BLaER1 (cell line): ENCODE data around the gene ALCAM.
A peak's percentile ranks its signal among the peaks of the same experiment; 100 is the strongest.

ENCODE experiments used
- H3K27ac ChIP-seq: shearing (Covaris generic); formaldehyde crosslinking; 2 replicates; pipeline ENCODE4 v1.8.1; 2022
- H3K27me3 ChIP-seq: shearing (Covaris generic); formaldehyde crosslinking; 2 replicates; pipeline ENCODE4 v1.8.1; 2022
- H3K36me3 ChIP-seq: shearing (Covaris generic); formaldehyde crosslinking; 2 replicates; pipeline ENCODE4 v1.8.1; 2022
- H3K4me1 ChIP-seq: shearing (Covaris generic); formaldehyde crosslinking; 2 replicates; pipeline ENCODE4 v1.8.1; 2022
- H3K4me2 ChIP-seq: shearing (Covaris generic); formaldehyde crosslinking; 2 replicates; pipeline ENCODE4 v1.8.1; 2022
- H3K4me3 ChIP-seq: shearing (Covaris generic); formaldehyde crosslinking; 2 replicates; pipeline ENCODE4 v1.8.1; 2022
- H3K9ac ChIP-seq: shearing (Covaris generic); formaldehyde crosslinking; 2 replicates; pipeline ENCODE4 v1.8.1; 2022
- H3K9me3 ChIP-seq: shearing (Covaris generic); formaldehyde crosslinking; 2 replicates; pipeline ENCODE4 v1.8.1; 2022
- H4K20me1 ChIP-seq: shearing (Covaris generic); formaldehyde crosslinking; 2 replicates; pipeline ENCODE4 v1.8.1; 2022
- Cebpa-rat ChIP-seq: shearing (Covaris generic); IDR thresholded peaks from 2 replicates; pipeline ENCODE4 v1.8.1; 2022

The ALCAM gene

GRCh38 chr3:105356396-105356795 is 10.3 kb upstream of the ALCAM start:
- H3K9ac ChIP-seq = no peak overlapping the region
- no peak for TF ChIP-seq Cebpa-rat
- no peak overlapping the region for H3K4me3 ChIP-seq
- no peak overlapping the region for H3K4me2 ChIP-seq
- H3K4me1 ChIP-seq = no peaks in the 10 kb centered on the region
- H3K36me3 ChIP-seq = no peaks in the 10 kb centered on the region
- peaks cover 10% of the 10 kb centered on the region for H3K9me3 ChIP-seq
- no peaks in the 10 kb centered on the region for H3K27me3 ChIP-seq
- no peak overlapping the region for H3K27ac ChIP-seq
- no peaks in the 10 kb centered on the region for H4K20me1 ChIP-seq

GRCh38 chr3:105356988-105357387 is 9.7 kb upstream of the ALCAM start:
- no peaks in the 10 kb centered on the region for H3K4me1 ChIP-seq

GRCh38 chr3:105359098-105359762 is 7.5 kb upstream of the ALCAM start:
- Histone ChIP-seq H3K36me3 (no peaks in the 10 kb centered on the region), H3K4me3 (no peak overlapping the region), H3K27me3 (no peaks in the 10 kb centered on the region), H3K9me3 (peaks cover 1% of the 10 kb centered on the region; the same call in 1 of the 2 replicates), H3K4me1 (no peaks in the 10 kb centered on the region), H3K9ac (no peak overlapping the region), H3K27ac (no peak overlapping the region), H4K20me1 (no peaks in the 10 kb centered on the region), H3K4me2 (no peak overlapping the region)
- TF ChIP-seq Cebpa-rat = no peak

More at GRCh38 chr3:105356988-105357387, 9.7 kb upstream of the ALCAM start:
- Histone ChIP-seq H3K9me3 (peaks cover 10% of the 10 kb centered on the region), H4K20me1 (no peaks in the 10 kb centered on the region), H3K27me3 (no peaks in the 10 kb centered on the region), H3K9ac (no peak overlapping the region), H3K4me2 (no peak overlapping the region), H3K36me3 (no peaks in the 10 kb centered on the region), H3K4me3 (no peak overlapping the region), H3K27ac (no peak overlapping the region)
- no peak for TF ChIP-seq Cebpa-rat

GRCh38 chr3:105360003-105360402 is 6.7 kb upstream of the ALCAM start:
- H3K9me3 ChIP-seq = no peaks in the 10 kb centered on the region
- H3K27ac ChIP-seq = no peak overlapping the region
- H4K20me1 ChIP-seq = no peaks in the 10 kb centered on the region
- H3K4me1 ChIP-seq = no peaks in the 10 kb centered on the region
- peaks cover 3% of the 10 kb centered on the region; the same call in 1 of the 2 replicates for H3K27me3 ChIP-seq
- no peak overlapping the region for H3K9ac ChIP-seq
- H3K4me3 ChIP-seq = no peak overlapping the region
- no peak overlapping the region for H3K4me2 ChIP-seq
- TF ChIP-seq Cebpa-rat = no peak
- H3K36me3 ChIP-seq = no peaks in the 10 kb centered on the region

GRCh38 chr3:105362021-105362665 is 4.6 kb upstream of the ALCAM start:
- H3K4me2 ChIP-seq = no peak overlapping the region
- H3K4me1 ChIP-seq = peaks cover 10% of the 10 kb centered on the region
- H3K36me3 ChIP-seq = no peaks in the 10 kb centered on the region
- H3K4me3 ChIP-seq = no peak overlapping the region
- H3K27me3 ChIP-seq = peaks cover 17% of the 10 kb centered on the region
- no peaks in the 10 kb centered on the region for H4K20me1 ChIP-seq
- TF ChIP-seq Cebpa-rat = no peak
- H3K27ac ChIP-seq = no peak overlapping the region
- no peak overlapping the region for H3K9ac ChIP-seq
- no peaks in the 10 kb centered on the region for H3K9me3 ChIP-seq

GRCh38 chr3:105364128-105364527 is 2.6 kb upstream of the ALCAM start:
- H3K4me1 ChIP-seq = peaks cover 24% of the 10 kb centered on the region
- no peak overlapping the region for H3K4me3 ChIP-seq
- no peaks in the 10 kb centered on the region for H3K36me3 ChIP-seq
- H3K9me3 ChIP-seq = no peaks in the 10 kb centered on the region
- no peaks in the 10 kb centered on the region for H4K20me1 ChIP-seq
- TF ChIP-seq Cebpa-rat = no peak
- H3K9ac ChIP-seq = no peak overlapping the region
- H3K4me2 ChIP-seq = no peak overlapping the region
- H3K27ac ChIP-seq = no peak overlapping the region
- H3K27me3 ChIP-seq = peaks cover 21% of the 10 kb centered on the region

GRCh38 chr3:105365081-105365390 is 1.7 kb upstream of the ALCAM start:
- Histone ChIP-seq H3K9ac (no peak overlapping the region), H3K4me2 (no peak overlapping the region)

GRCh38 chr3:105365391-105366325 is 1.1 kb upstream of the ALCAM start:
- no peaks in the 10 kb centered on the region for H3K36me3 ChIP-seq
- H3K27me3 ChIP-seq = peaks cover 21% of the 10 kb centered on the region
- H3K4me2 ChIP-seq = peak overlapping the region; percentile 100
- no peak overlapping the region for H3K27ac ChIP-seq
- no peaks in the 10 kb centered on the region for H4K20me1 ChIP-seq
- no peaks in the 10 kb centered on the region for H3K9me3 ChIP-seq
- H3K9ac ChIP-seq = peak overlapping the region; percentile 75; the same call in 1 of the 2 replicates
- peak overlapping the region; percentile 77 for H3K4me3 ChIP-seq
- H3K4me1 ChIP-seq = peaks cover 31% of the 10 kb centered on the region
- no peak for TF ChIP-seq Cebpa-rat

More at GRCh38 chr3:105365081-105365390, 1.7 kb upstream of the ALCAM start:
- peaks cover 21% of the 10 kb centered on the region for H3K27me3 ChIP-seq
- no peak overlapping the region for H3K4me3 ChIP-seq
- H3K27ac ChIP-seq = no peak overlapping the region
- TF ChIP-seq Cebpa-rat = no peak
- no peaks in the 10 kb centered on the region for H3K36me3 ChIP-seq
- peaks cover 27% of the 10 kb centered on the region for H3K4me1 ChIP-seq
- H3K9me3 ChIP-seq = no peaks in the 10 kb centered on the region
- no peaks in the 10 kb centered on the region for H4K20me1 ChIP-seq

- TF ChIP-seq Cebpa-rat = no peak
- Histone ChIP-seq H3K36me3 (no peaks in the 10 kb centered on the region), H3K9ac (peak overlapping the region; percentile 75), H3K27me3 (peaks cover 21% of the 10 kb centered on the region), H3K27ac (no peak overlapping the region), H3K4me3 (peak overlapping the region; percentile 77), H3K9me3 (no peaks in the 10 kb centered on the region), H4K20me1 (no peaks in the 10 kb centered on the region), H3K4me1 (peaks cover 31% of the 10 kb centered on the region), H3K4me2 (peak overlapping the region; percentile 100)
Observed at GRCh38 chr3:105367063-105367405, 325 bp downstream of the ALCAM start.
